ENCODE data around the gene HOXA10.

Gene HOXA10

GRCh38 chr7:27173956-27174873 is at the start of gene HOXA10:
Gene HOXA10 (minus strand): TSS chr7:27174320. CDS start chr7:27174306, 14 bp downstream.
- no peak within 1 kb of the TSS for H3K4me3 ChIP-seq (ENCODE audit: low read depth, low read length)

GRCh38 chr7:27221201-27221797 is 47.2 kb upstream of the HOXA10 start:
- H3K4me3 ChIP-seq (ENCODE audit: low read depth, low read length) = no peak overlapping the region

- H3K4me3 ChIP-seq (ENCODE audit: low read depth, low read length) = no peak overlapping the region
Observed at GRCh38 chr7:27220440-27220955, 46.4 kb upstream of the HOXA10 start.

- H3K4me3 ChIP-seq (ENCODE audit: low read depth, low read length) = no peak overlapping the region
Observed at GRCh38 chr7:27219821-27220220, 45.7 kb upstream of the HOXA10 start.

- H3K4me3 ChIP-seq (ENCODE audit: low read depth, low read length) = no peak overlapping the region
Observed at GRCh38 chr7:27217951-27218350, 43.8 kb upstream of the HOXA10 start.

GRCh38 chr7:27215356-27215755 is 41.2 kb upstream of the HOXA10 start:
- H3K4me3 ChIP-seq (ENCODE audit: low read depth, low read length) = no peak overlapping the region

GRCh38 chr7:27214239-27214950 is 40.3 kb upstream of the HOXA10 start:
- no peak overlapping the region for H3K4me3 ChIP-seq (ENCODE audit: low read depth, low read length)

- H3K4me3 ChIP-seq (ENCODE audit: low read depth, low read length) = no peak overlapping the region
Observed at GRCh38 chr7:27213433-27214238, 39.5 kb upstream of the HOXA10 start.

- no peak overlapping the region for H3K4me3 ChIP-seq (ENCODE audit: low read depth, low read length)
Observed at GRCh38 chr7:27212497-27213432, 38.6 kb upstream of the HOXA10 start.

- no peak overlapping the region for H3K4me3 ChIP-seq (ENCODE audit: low read depth, low read length)
Observed at GRCh38 chr7:27211764-27212204, 37.7 kb upstream of the HOXA10 start.

- H3K4me3 ChIP-seq (ENCODE audit: low read depth, low read length) = no peak overlapping the region
Observed at GRCh38 chr7:27211084-27211446, 36.9 kb upstream of the HOXA10 start.

- no peak overlapping the region for H3K4me3 ChIP-seq (ENCODE audit: low read depth, low read length)
Observed at GRCh38 chr7:27210441-27211083, 36.4 kb upstream of the HOXA10 start.

- H3K4me3 ChIP-seq (ENCODE audit: low read depth, low read length) = no peak overlapping the region
Observed at GRCh38 chr7:27209933-27210440, 35.9 kb upstream of the HOXA10 start.

GRCh38 chr7:27208998-27209397 is 34.9 kb upstream of the HOXA10 start:
- H3K4me3 ChIP-seq (ENCODE audit: low read depth, low read length) = no peak overlapping the region

- H3K4me3 ChIP-seq (ENCODE audit: low read depth, low read length) = no peak overlapping the region
Observed at GRCh38 chr7:27207348-27207985, 33.3 kb upstream of the HOXA10 start.

GRCh38 chr7:27205325-27206280 is 31.5 kb upstream of the HOXA10 start:
- no peak overlapping the region for H3K4me3 ChIP-seq (ENCODE audit: low read depth, low read length)

GRCh38 chr7:27204851-27205322 is 30.8 kb upstream of the HOXA10 start:
- H3K4me3 ChIP-seq (ENCODE audit: low read depth, low read length) = no peak overlapping the region
